OCI-LY7 (cell line): Measurements from ENCODE around the gene FOXP1. TPM values are rescaled to one million over a fixed set of nuclear protein-coding genes. Genes with fewer than 3 reads are reported as not detected.

ENCODE experiments used
- BruUV-seq: library from RNA; stranded (reverse); fragments of 400-500 nt; replicated peaks from 2 replicates; lab custom pipeline; 2021; lab: Mats Ljungman, UMichigan
- CTCF ChIA-PET: fragments of 300-600 bp; sonication (Branson Sonifier 250); formaldehyde crosslinking; loops from one replicate; lab custom pipeline; 2022; ENCODE audit warnings: antibody characterized with exemption; ENCODE audit not compliant: unreplicated experiment; lab: Charles Lee
- POLR2A ChIA-PET: fragments of 300-600 bp; sonication (Branson Sonifier 250); formaldehyde crosslinking; loops from one replicate; lab custom pipeline; 2022; ENCODE audit warnings: antibody characterized with exemption; lab: Charles Lee
- DNase-seq: peaks from one replicate; pipeline ENCODE4 v3.0.0-alpha.2; 2015; ENCODE audit warnings: low spot score
- H2AFZ ChIP-seq: fragments of 200-600 bp; sonication (generic), shearing (Covaris generic); 2 replicates; pipeline ENCODE4 v1.6.1; 2014; ENCODE audit warnings: mild to moderate bottlenecking, antibody characterized with exemption, low read length, moderate library complexity
- H3K27ac ChIP-seq: fragments of 200-600 bp; sonication (generic); 2 replicates; pipeline ENCODE4 v1.5.1; 2014; ENCODE audit warnings: mixed run types, low read depth, mild to moderate bottlenecking, moderate library complexity, low read length, inconsistent platforms; ENCODE audit not compliant: poor library complexity, severe bottlenecking
- H3K36me3 ChIP-seq: fragments of 200-600 bp; sonication (generic); 2 replicates; pipeline ENCODE4 v1.6.1; 2014; ENCODE audit warnings: mild to moderate bottlenecking, antibody characterized with exemption, low read length, moderate library complexity, mixed read lengths; ENCODE audit not compliant: insufficient read depth
- H3K4me1 ChIP-seq: fragments of 200-600 bp; sonication (generic); 2 replicates; pipeline ENCODE4 v1.5.1; 2014; ENCODE audit warnings: mild to moderate bottlenecking, low read length; ENCODE audit not compliant: insufficient read depth, poor library complexity, severe bottlenecking
- H3K4me2 ChIP-seq: fragments of 200-600 bp; sonication (generic); 2 replicates; pipeline ENCODE4 v1.6.1; 2014; ENCODE audit warnings: mild to moderate bottlenecking, low read length
- H3K4me3 ChIP-seq: fragments of 200-600 bp; sonication (generic); 2 replicates; pipeline ENCODE4 v1.5.1; 2014; ENCODE audit warnings: mild to moderate bottlenecking, low read depth, low read length; ENCODE audit not compliant: poor library complexity, severe bottlenecking
- H3K79me2 ChIP-seq: fragments of 200-600 bp; sonication (generic); 2 replicates; pipeline ENCODE4 v1.6.1; 2016; ENCODE audit warnings: low read depth, mild to moderate bottlenecking, low read length, moderate library complexity, mixed read lengths; ENCODE audit not compliant: insufficient read depth
- H3K9me2 ChIP-seq: fragments of 200-600 bp; sonication (generic); 2 replicates; pipeline ENCODE4 v1.6.1; 2016; ENCODE audit warnings: mild to moderate bottlenecking, low read length, mixed read lengths; ENCODE audit not compliant: insufficient read depth
- H3K9me3 ChIP-seq: fragments of 200-600 bp; sonication (generic); 2 replicates; pipeline ENCODE4 v1.6.1; 2014; ENCODE audit warnings: mild to moderate bottlenecking, mixed run types, low read length, mixed read lengths
- H4K20me1 ChIP-seq: fragments of 200-600 bp; sonication (generic); 2 replicates; pipeline ENCODE4 v1.6.1; 2014; ENCODE audit warnings: mild to moderate bottlenecking, antibody characterized with exemption, low read length, moderate library complexity, mixed read lengths; ENCODE audit not compliant: insufficient read depth
- CTCF ChIP-seq: fragments of 200-600 bp; sonication (generic); conservative IDR thresholded peaks from 2 replicates; pipeline ENCODE4 v1.5.1; 2014; ENCODE audit warnings: mild to moderate bottlenecking, antibody characterized with exemption, low read length, moderate library complexity, mixed read lengths
- EZH2phosphoT487 ChIP-seq: fragments of 200-600 bp; sonication (generic); IDR thresholded peaks from 2 replicates; pipeline ENCODE4 v1.6.1; 2018; ENCODE audit warnings: low read depth, borderline replicate concordance, mild to moderate bottlenecking, mixed run types, antibody characterized with exemption, low read length, moderate library complexity, mixed read lengths
- intact Hi-C: fragments of 100-400 bp; cut with micrococcal nuclease; formaldehyde crosslinking; loops from one replicate; pipeline ENCODE4 v1.10.0; 2022; ENCODE audit not compliant: unreplicated experiment
- total RNA-seq, 2 experiments: library from RNA; depleted of rRNA in 1 of 2; stranded (reverse); fragments of >200 nt in 1 of 2; shearing (Covaris generic) in 1 of 2; gene quantifications; 2 replicates each; pipeline ENCODE4 v1.2.3, GENCODE V29; 2014 to 2022

Gene FOXP1
- total RNA-seq, 2 experiments from 2014 or later, result 87.3 to 151 TPM

GRCh38 chr3:71453822-71454511 is 129.6 kb downstream of the FOXP1 start:
- intact Hi-C loops, result loop anchor here (2.0 kb wide), 2 partner anchors 63 to 389 kb away; no protein-coding TSS in a partner anchor
- CTCF ChIA-PET, result interaction anchor here (1.2 to 1.6 kb wide), 2 partner anchors 9 to 37 kb away, joined by 4 read pairs; no protein-coding TSS in a partner anchor
- POLR2A ChIA-PET, result interaction anchor here (0.6 to 6.0 kb wide), 24 partner anchors 11 to 363 kb away, joined by 3 to 77 read pairs (median 4); no protein-coding TSS in a partner anchor
- Histone ChIP-seq H3K4me2 (peak overlapping the region; percentile 91), H3K27ac (peak overlapping the region; percentile 92), H3K36me3 (no peaks in the 10 kb centered on the region), H4K20me1 (no peaks in the 10 kb centered on the region), H3K4me1 (peaks cover 98% of the 10 kb centered on the region), H2AFZ (peak overlapping the region; percentile 32; the same call in 1 of the 2 replicates), H3K9me3 (no peaks in the 10 kb centered on the region), H3K79me2 (peaks cover 100% of the 10 kb centered on the region), H3K9me2 (no peaks in the 10 kb centered on the region), H3K4me3 (peak overlapping the region; percentile 63)
- BruUV-seq, result no TSS peak
- DNase-seq, result peak; percentile 67
- TF ChIP-seq CTCF (no peak), EZH2phosphoT487 (no peak)

- ChIA-PET CTCF (no interaction called here), POLR2A (interaction anchor here (0.6 to 6.0 kb wide), 19 partner anchors 10 to 323 kb away, joined by 3 to 77 read pairs (median 4); no protein-coding TSS in a partner anchor)
- Histone ChIP-seq H3K4me1 (peaks cover 98% of the 10 kb centered on the region), H3K27ac (peak overlapping the region; percentile 92), H3K79me2 (peaks cover 100% of the 10 kb centered on the region), H3K9me3 (no peaks in the 10 kb centered on the region), H3K4me3 (peak overlapping the region; percentile 63), H3K9me2 (no peaks in the 10 kb centered on the region), H2AFZ (no peak overlapping the region), H3K4me2 (peak overlapping the region; percentile 91), H3K36me3 (no peaks in the 10 kb centered on the region), H4K20me1 (no peaks in the 10 kb centered on the region)
- TF ChIP-seq EZH2phosphoT487 (no peak), CTCF (no peak)
- intact Hi-C loops, result no loop called here
- no peak for DNase-seq
- BruUV-seq, result no TSS peak
Measured at GRCh38 chr3:71453319-71453718, 130.2 kb downstream of the FOXP1 start.
